ENCODE results near the gene PDLIM4. TPM values are rescaled to one million over a fixed set of nuclear protein-coding genes. Genes with fewer than 3 reads are reported as not detected.

Gene PDLIM4
- total RNA-seq, 6 experiments from 2014 or later, result 0.24 to 0.95 (median 0.40) TPM; not detected in 2

DNA sequence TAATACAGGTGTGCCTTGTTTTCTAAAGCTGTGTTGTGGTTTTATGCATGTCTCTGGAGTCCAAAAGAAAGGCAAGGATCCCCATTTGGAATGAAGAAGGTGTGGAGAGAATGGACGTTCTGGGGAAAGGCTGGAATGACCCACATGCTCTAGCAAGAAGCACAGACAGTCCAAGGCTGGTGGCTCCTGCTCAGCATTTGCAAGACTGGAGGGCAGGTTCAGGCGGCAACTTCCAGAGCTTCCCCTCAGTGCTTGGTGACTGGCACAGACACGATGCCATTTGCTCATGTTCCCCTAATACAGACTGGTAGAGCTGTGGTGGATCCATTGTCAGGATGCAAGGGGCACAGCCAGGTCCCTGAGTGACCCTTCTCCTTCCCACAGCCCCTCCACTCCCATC is 44.9 kb downstream of the PDLIM4 start:
- Histone ChIP-seq H3K4me1 (peaks cover 0 to 4% (median 0%) of the 10 kb centered on the region in 4 donors), H3K27ac (no peak overlapping the region), H3K36me3 (no peaks in the 10 kb centered on the region), H3K4me3 (no peak overlapping the region), H3K9me3 (no peaks in the 10 kb centered on the region), H3K27me3 (no peaks in the 10 kb centered on the region)
- ATAC-seq, result no peak
- intact Hi-C loops (cut with DNase I), result no loop called here
- TF ChIP-seq, protein P1, sequence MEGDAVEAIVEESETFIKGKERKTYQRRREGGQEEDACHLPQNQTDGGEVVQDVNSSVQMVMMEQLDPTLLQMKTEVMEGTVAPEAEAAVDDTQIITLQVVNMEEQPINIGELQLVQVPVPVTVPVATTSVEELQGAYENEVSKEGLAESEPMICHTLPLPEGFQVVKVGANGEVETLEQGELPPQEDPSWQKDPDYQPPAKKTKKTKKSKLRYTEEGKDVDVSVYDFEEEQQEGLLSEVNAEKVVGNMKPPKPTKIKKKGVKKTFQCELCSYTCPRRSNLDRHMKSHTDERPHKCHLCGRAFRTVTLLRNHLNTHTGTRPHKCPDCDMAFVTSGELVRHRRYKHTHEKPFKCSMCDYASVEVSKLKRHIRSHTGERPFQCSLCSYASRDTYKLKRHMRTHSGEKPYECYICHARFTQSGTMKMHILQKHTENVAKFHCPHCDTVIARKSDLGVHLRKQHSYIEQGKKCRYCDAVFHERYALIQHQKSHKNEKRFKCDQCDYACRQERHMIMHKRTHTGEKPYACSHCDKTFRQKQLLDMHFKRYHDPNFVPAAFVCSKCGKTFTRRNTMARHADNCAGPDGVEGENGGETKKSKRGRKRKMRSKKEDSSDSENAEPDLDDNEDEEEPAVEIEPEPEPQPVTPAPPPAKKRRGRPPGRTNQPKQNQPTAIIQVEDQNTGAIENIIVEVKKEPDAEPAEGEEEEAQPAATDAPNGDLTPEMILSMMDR (IDR thresholded peaks at IDR 0.05), result no peak
- no peak for TF ChIP-seq POLR2A (IDR thresholded peaks at IDR 0.05)
- no peak for DNase-seq
- WGBS (ENCODE audit: insufficient coverage, low coverage, low lambda C conversion rate, missing lambda C conversion rate), result 100% methylated on average over 2 of the region's 3 CpGs

DNA sequence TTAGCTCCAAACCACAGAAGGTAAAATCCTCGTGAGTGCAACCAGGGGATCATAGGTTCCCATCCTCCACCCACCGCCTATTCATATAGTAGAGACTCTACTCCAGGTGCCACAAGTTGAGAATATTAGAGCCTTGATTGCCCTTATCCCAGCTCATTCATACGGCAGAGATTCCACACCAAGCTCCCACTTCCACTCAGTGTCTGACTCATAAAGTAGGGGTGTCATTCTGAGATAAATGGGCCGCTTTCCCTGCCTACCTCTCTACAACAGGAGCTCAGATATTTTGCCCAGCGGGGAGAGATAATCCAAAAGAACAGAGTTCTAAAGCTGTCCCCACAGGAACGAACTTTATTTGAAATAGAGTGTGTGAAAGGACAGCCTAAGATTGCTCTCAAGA is 46.1 kb downstream of the PDLIM4 start:
- no peaks in the 10 kb centered on the region for H3K27me3 ChIP-seq
- no peaks in the 10 kb centered on the region for H3K9me3 ChIP-seq
- no peak overlapping the region for H3K27ac ChIP-seq
- no peaks in the 10 kb centered on the region for H3K36me3 ChIP-seq
- no peak for TF ChIP-seq POLR2A (IDR thresholded peaks at IDR 0.05)
- TF ChIP-seq, protein P1 (IDR thresholded peaks at IDR 0.05), result no peak
- DNase-seq (no peak), ATAC-seq (no peak)
- 97% methylated on average over 6 of the region's 6 CpGs for WGBS (ENCODE audit: insufficient coverage, low coverage, low lambda C conversion rate, missing lambda C conversion rate)
- H3K4me1 ChIP-seq, result peaks cover 0 to 4% (median 0%) of the 10 kb centered on the region in 4 donors
- intact Hi-C loops (cut with DNase I), result no loop called here
- no peak overlapping the region for H3K4me3 ChIP-seq

DNA sequence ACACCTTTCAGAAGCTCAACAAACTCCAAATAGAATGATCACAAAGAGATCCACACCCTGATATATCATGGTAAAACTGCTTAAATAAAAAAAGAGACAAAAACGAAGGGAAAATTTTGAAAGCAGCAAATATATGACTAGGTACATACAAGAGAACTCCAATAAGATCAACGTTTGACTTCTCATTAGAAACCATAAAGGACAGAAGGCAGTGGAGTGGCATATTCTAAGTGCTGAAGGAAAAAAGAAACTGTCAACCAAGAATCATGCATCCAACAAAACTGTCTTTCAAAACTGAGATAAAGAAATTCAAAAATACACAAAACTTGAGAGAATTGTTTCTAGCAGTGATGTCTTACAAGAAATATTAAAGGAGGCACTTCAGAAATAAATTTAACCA is 47.9 kb downstream of the PDLIM4 start:
- H3K4me3 ChIP-seq, result no peak overlapping the region
- ATAC-seq (no peak), DNase-seq (no peak)
- no peaks in the 10 kb centered on the region for H3K36me3 ChIP-seq
- intact Hi-C loops (cut with DNase I), result no loop called here
- peaks cover 0 to 4% (median 0%) of the 10 kb centered on the region in 4 donors for H3K4me1 ChIP-seq
- H3K27me3 ChIP-seq, result no peaks in the 10 kb centered on the region
- no peak for TF ChIP-seq POLR2A (IDR thresholded peaks at IDR 0.05)
- TF ChIP-seq, protein P1 (IDR thresholded peaks at IDR 0.05), result no peak
- WGBS (ENCODE audit: insufficient coverage, low coverage, low lambda C conversion rate, missing lambda C conversion rate), result 69% methylated on average over 2 of the region's 2 CpGs
- no peak overlapping the region for H3K27ac ChIP-seq
- H3K9me3 ChIP-seq, result no peaks in the 10 kb centered on the region

DNA sequence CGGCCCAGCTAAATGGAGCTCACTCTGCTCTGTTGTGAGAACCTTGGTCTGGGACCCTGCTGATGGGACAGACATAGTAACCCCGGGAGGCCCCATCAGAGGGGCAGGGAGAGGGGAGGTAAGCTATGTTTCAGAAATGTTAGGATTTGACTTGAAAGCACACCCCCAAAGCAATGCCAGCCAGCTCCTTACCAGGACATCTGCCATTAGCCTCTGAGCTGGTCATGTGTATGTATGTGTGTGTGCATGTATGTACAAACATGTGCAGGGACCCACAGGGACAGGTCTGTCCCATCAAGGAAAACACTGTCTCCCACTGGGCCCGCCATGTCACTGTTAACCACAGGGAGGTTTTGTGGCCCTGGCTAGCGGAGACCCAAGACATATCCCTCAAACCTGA is 51.2 kb downstream of the PDLIM4 start:
- intact Hi-C loops (cut with DNase I), result no loop called here
- Histone ChIP-seq H3K27ac (no peak overlapping the region), H3K27me3 (no peaks in the 10 kb centered on the region), H3K4me3 (no peak overlapping the region), H3K4me1 (no peaks in the 10 kb centered on the region), H3K9me3 (no peaks in the 10 kb centered on the region), H3K36me3 (no peaks in the 10 kb centered on the region)
- 93% methylated on average over 3 of the region's 4 CpGs for WGBS (ENCODE audit: insufficient coverage, low coverage, low lambda C conversion rate, missing lambda C conversion rate)
- TF ChIP-seq, protein P1 (IDR thresholded peaks at IDR 0.05), result no peak
- no peak for TF ChIP-seq POLR2A (IDR thresholded peaks at IDR 0.05)
- DNase-seq, result no peak
- ATAC-seq, result no peak

DNA sequence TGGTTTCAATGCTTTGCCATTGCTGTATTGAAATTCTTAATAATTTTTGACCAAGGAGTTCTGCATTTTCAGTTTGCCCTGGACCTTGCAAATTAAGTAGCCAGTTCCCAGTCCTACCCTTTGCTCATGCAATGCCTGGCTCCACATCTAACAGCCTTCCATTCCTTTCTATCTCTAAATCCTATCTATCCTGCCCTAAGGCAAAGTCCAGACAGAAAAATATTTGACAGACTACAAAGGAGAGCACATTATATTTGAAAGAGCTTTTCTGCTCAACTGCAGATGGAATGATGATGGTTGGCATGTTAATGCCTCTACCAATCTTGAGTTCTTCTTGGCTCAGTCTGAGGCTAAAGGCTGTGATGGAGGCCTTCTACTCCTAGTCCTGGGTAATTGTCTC is 52.2 kb downstream of the PDLIM4 start:
- TF ChIP-seq, protein P1 (IDR thresholded peaks at IDR 0.05), result no peak
- no peak for TF ChIP-seq POLR2A (IDR thresholded peaks at IDR 0.05)
- Histone ChIP-seq H3K9me3 (no peaks in the 10 kb centered on the region), H3K4me3 (no peak overlapping the region), H3K27me3 (no peaks in the 10 kb centered on the region), H3K27ac (no peak overlapping the region), H3K4me1 (no peaks in the 10 kb centered on the region), H3K36me3 (no peaks in the 10 kb centered on the region)
- DNase-seq (no peak), ATAC-seq (peak in 1 of 4 donors; percentile 18)
- intact Hi-C loops (cut with DNase I), result no loop called here
